GM23338 (cell line): Measurements from ENCODE around the gene ATG2A. TPM values are rescaled to one million over a fixed set of nuclear protein-coding genes. Genes with fewer than 3 reads are reported as not detected.

Experiments
- ATAC-seq: fragments of 200-7000 bp; cut with Tn5 transposase; 3 replicates; pipeline ENCODE4 v1.9.1; 2020
- DNase-seq: peaks from one replicate; pipeline ENCODE4 v3.0.0-alpha.2; 2015; ENCODE audit warnings: low spot score
- H2AFZ ChIP-seq: fragments of 200-600 bp; sonication (generic); 2 replicates; pipeline ENCODE4 v1.8.0; 2016; ENCODE audit warnings: antibody characterized with exemption, mild to moderate bottlenecking, moderate library complexity
- H3F3A ChIP-seq: fragments of 200-600 bp; sonication (generic); replicated peaks from 2 replicates; pipeline ENCODE4 v1.8.0; 2017; ENCODE audit warnings: antibody characterized with exemption, mixed run types, low read depth
- H3K27ac ChIP-seq: fragments of 200-600 bp; sonication (generic); 2 replicates; pipeline ENCODE4 v1.6.1; 2016; ENCODE audit warnings: low read depth
- H3K27me3 ChIP-seq: fragments of 200-600 bp; sonication (generic); 2 replicates; pipeline ENCODE4 v1.8.0; 2016; ENCODE audit warnings: mild to moderate bottlenecking, mixed run types, moderate library complexity; ENCODE audit not compliant: insufficient read depth
- H3K36me3 ChIP-seq: fragments of 200-600 bp; sonication (generic); 2 replicates; pipeline ENCODE4 v1.8.0; 2016; ENCODE audit warnings: mild to moderate bottlenecking; ENCODE audit not compliant: insufficient read depth
- H3K4me1 ChIP-seq: fragments of 200-600 bp; sonication (generic); 2 replicates; pipeline ENCODE4 v1.8.0; 2016; ENCODE audit warnings: mild to moderate bottlenecking, moderate library complexity; ENCODE audit not compliant: insufficient read depth
- H3K4me2 ChIP-seq: fragments of 200-600 bp; sonication (generic); 2 replicates; pipeline ENCODE4 v1.7.1; 2017; ENCODE audit warnings: mixed run types
- H3K4me3 ChIP-seq: fragments of 200-600 bp; sonication (generic); 2 replicates; pipeline ENCODE4 v1.6.1; 2016; ENCODE audit warnings: mixed run types
- H3K79me2 ChIP-seq: fragments of 200-600 bp; sonication (generic); replicated peaks from 2 replicates; pipeline ENCODE4 v1.8.0; 2017; ENCODE audit warnings: mild to moderate bottlenecking; ENCODE audit not compliant: insufficient read depth
- H3K9me2 ChIP-seq: fragments of 200-600 bp; sonication (generic); 2 replicates; pipeline ENCODE4 v1.8.0; 2017; ENCODE audit not compliant: insufficient read depth
- H4K20me1 ChIP-seq: fragments of 200-600 bp; sonication (generic); replicated peaks from 2 replicates; pipeline ENCODE4 v1.8.0; 2017; ENCODE audit warnings: mild to moderate bottlenecking; ENCODE audit not compliant: insufficient read depth
- H3K27ac Mint-ChIP-seq: 2 replicates; pipeline ENCODE4 v1.8.0; 2020; ENCODE audit warnings: inconsistent platforms, mild to moderate bottlenecking, moderate library complexity, mixed read lengths
- H3K27me3 Mint-ChIP-seq: 3 replicates; pipeline ENCODE4 v1.8.0; 2022; ENCODE audit warnings: low read depth, mild to moderate bottlenecking, moderate library complexity, mixed read lengths, inconsistent platforms; ENCODE audit not compliant: insufficient read depth, poor library complexity
- H3K36me3 Mint-ChIP-seq: 3 replicates; pipeline ENCODE4 v1.8.0; 2021; ENCODE audit warnings: low read depth, mild to moderate bottlenecking, inconsistent platforms, moderate library complexity, mixed read lengths
- H3K4me1 Mint-ChIP-seq: 3 replicates; pipeline ENCODE4 v1.8.0; 2020; ENCODE audit warnings: mild to moderate bottlenecking, inconsistent platforms, mixed read lengths
- H3K4me3 Mint-ChIP-seq: 3 replicates; pipeline ENCODE4 v1.8.0; 2021; ENCODE audit warnings: moderate library complexity, mild to moderate bottlenecking, inconsistent platforms, mixed read lengths
- H3K9me3 Mint-ChIP-seq: 3 replicates; pipeline ENCODE4 v1.8.0; 2020; ENCODE audit warnings: moderate library complexity, mild to moderate bottlenecking, inconsistent platforms, mixed read lengths
- CREB1 ChIP-seq: fragments of 250-450 bp; sonication (Bioruptor Pico); IDR thresholded peaks from 2 replicates; pipeline ENCODE4 v1.5.0; 2020; ENCODE audit warnings: low read depth, mild to moderate bottlenecking, moderate library complexity
- ETS1 ChIP-seq: IDR thresholded peaks from 2 replicates; pipeline ENCODE4 v1.6.1; 2016; ENCODE audit warnings: antibody characterized with exemption
- EZH2 ChIP-seq: fragments of 200-600 bp; sonication (generic); IDR thresholded peaks from one replicate; pipeline ENCODE4 v1.8.0; 2017; ENCODE audit warnings: antibody characterized with exemption, mild to moderate bottlenecking, low read depth; ENCODE audit not compliant: unreplicated experiment
- NANOG ChIP-seq: IDR thresholded peaks from 2 replicates; pipeline ENCODE4 v1.6.1; 2016; ENCODE audit warnings: antibody characterized with exemption, borderline replicate concordance
- REST ChIP-seq: IDR thresholded peaks from one replicate; pipeline ENCODE4 v1.6.1; 2018; ENCODE audit warnings: antibody characterized with exemption; ENCODE audit not compliant: unreplicated experiment
- STAT1 ChIP-seq: IDR thresholded peaks from one replicate; pipeline ENCODE4 v1.6.1; 2016; ENCODE audit warnings: antibody characterized with exemption; ENCODE audit not compliant: unreplicated experiment
- ZNF114 ChIP-seq: fragments of 250-450 bp; sonication (Bioruptor Pico); IDR thresholded peaks from 2 replicates; pipeline ENCODE4 v1.5.0; 2020; ENCODE audit warnings: mild to moderate bottlenecking, moderate library complexity
- ZNF331 ChIP-seq: fragments of 250-450 bp; sonication (Bioruptor Pico); IDR thresholded peaks from 2 replicates; pipeline ENCODE4 v1.5.0; 2020; ENCODE audit warnings: low read depth, mild to moderate bottlenecking, moderate library complexity
- polyA plus RNA-seq: library from polyadenylated mRNA; unstranded; fragments of >200 nt; fragmentation: Nextera tagmentation; extraction: Ambion mirVana; gene quantifications from 2 replicates; pipeline ENCODE4 v1.2.1, GENCODE V29; 2016
- total RNA-seq: library from RNA; depleted of rRNA; stranded (reverse); fragments of >200 nt; shearing (Covaris generic); gene quantifications from 2 replicates; pipeline ENCODE4 v1.2.3, GENCODE V29; 2014

Gene ATG2A
- total and polyA plus RNA-seq, 2 experiments from 2014 or later = 8.7 to 31.7 TPM

- TF ChIP-seq ETS1 = no peak
- TF ChIP-seq ZNF331 (CRISPR knock-in tag) = no peak
These were observed 5.3 kb downstream of the ATG2A start (continued) for GRCh38 chr11:64911689-64912088.

- no peaks in the 10 kb centered on the region; the same call in 2 of the 3 replicates for H3K9me3 Mint-ChIP-seq
- Histone ChIP-seq H3K79me2 (no peaks in the 10 kb centered on the region; the same call in 1 of the 2 replicates), H3F3A (no peaks in the 10 kb centered on the region), H3K4me3 (no peak overlapping the region), H3K9me2 (no peaks in the 10 kb centered on the region), H3K27ac (no peak overlapping the region), H3K4me2 (no peak overlapping the region), H4K20me1 (no peaks in the 10 kb centered on the region), H3K36me3 (no peaks in the 10 kb centered on the region), H3K27me3 (no peaks in the 10 kb centered on the region), H3K4me1 (no peaks in the 10 kb centered on the region; the same call in 1 of the 2 replicates), H2AFZ (no peak overlapping the region)
- peaks cover 5% of the 10 kb centered on the region; the same call in 2 of the 3 replicates for H3K4me1 Mint-ChIP-seq
- H3K4me3 Mint-ChIP-seq = no peak overlapping the region
- no peak for ATAC-seq
- no peak for TF ChIP-seq NANOG
- H3K27me3 Mint-ChIP-seq = peaks cover 8% of the 10 kb centered on the region
- H3K27ac Mint-ChIP-seq = no peak overlapping the region
- peaks cover 10% of the 10 kb centered on the region for H3K36me3 Mint-ChIP-seq
- DNase-seq = no peak
These were observed 5.9 kb downstream of the ATG2A start for GRCh38 chr11:64911142-64911541.

- no peak overlapping the region for H3K4me3 ChIP-seq
- H3K36me3 ChIP-seq = no peaks in the 10 kb centered on the region
- H4K20me1 ChIP-seq = no peaks in the 10 kb centered on the region
- ATAC-seq (no peak), DNase-seq (no peak)
- no peaks in the 10 kb centered on the region for H3K4me1 ChIP-seq
- no peak overlapping the region for H3K4me2 ChIP-seq
- no peaks in the 10 kb centered on the region for H3K27me3 ChIP-seq
- Mint-ChIP-seq H3K27me3 (peaks cover 4% of the 10 kb centered on the region), H3K4me3 (no peak overlapping the region), H3K9me3 (no peaks in the 10 kb centered on the region; the same call in 2 of the 3 replicates), H3K4me1 (no peaks in the 10 kb centered on the region), H3K27ac (no peak overlapping the region), H3K36me3 (peaks cover 10% of the 10 kb centered on the region)
- H3K27ac ChIP-seq = no peak overlapping the region
- no peaks in the 10 kb centered on the region for H3K9me2 ChIP-seq
- no peaks in the 10 kb centered on the region for H3F3A ChIP-seq
- H2AFZ ChIP-seq = no peak overlapping the region
- H3K79me2 ChIP-seq = no peaks in the 10 kb centered on the region; the same call in 1 of the 2 replicates
- TF ChIP-seq REST = no peak
- TF ChIP-seq ETS1 = no peak
- TF ChIP-seq EZH2 = no peak
- no peak for TF ChIP-seq ZNF331 (CRISPR knock-in tag)
- no peak for TF ChIP-seq CREB1 (CRISPR knock-in tag)
- TF ChIP-seq STAT1 = no peak
- TF ChIP-seq NANOG = no peak
- TF ChIP-seq ZNF114 (CRISPR knock-in tag) = no peak
These were observed 6.4 kb downstream of the ATG2A start for GRCh38 chr11:64910451-64911093.
